Measurements from ENCODE around the gene HMGB1. TPM values are rescaled to one million over a fixed set of nuclear protein-coding genes. Genes with fewer than 3 reads are reported as not detected.

The HMGB1 gene
- total RNA-seq, 1 experiment from 2014 or later = 1,184 TPM

Other genes starting within 250 kb of the HMGB1 start
- gene KATNAL1, start 158.4 kb downstream of the HMGB1 start, total RNA-seq (2014; rRNA removed; shearing (Covaris generic)) = 62.4 and 119 TPM in 2 replicates
- gene UBE2L5, start 43.4 kb downstream of the HMGB1 start, total RNA-seq (2014; rRNA removed; shearing (Covaris generic)) = not detected in 2 replicates
- 16.8 and 17.0 TPM in 2 replicates for gene USPL1, start 152.0 kb upstream of the HMGB1 start, total RNA-seq (2014; rRNA removed; shearing (Covaris generic))

Measured in A172 (cell line).